ENCODE results near the gene TSHZ1. TPM values are rescaled to one million over a fixed set of nuclear protein-coding genes. Genes with fewer than 3 reads are reported as not detected.

The TSHZ1 gene
- total RNA-seq, 1 experiment from 2014 or later: 7.4 TPM

- intact Hi-C loops (cut with micrococcal nuclease; ENCODE audit: unreplicated experiment): no loop called here
- Histone ChIP-seq H3K4me2 (no peak overlapping the region), H3K36me3 (ENCODE audit: low read depth) (no peaks in the 10 kb centered on the region), H3K27ac (no peak overlapping the region), H3K27me3 (ENCODE audit: insufficient read depth, low read depth) (no peaks in the 10 kb centered on the region), H2AFZ (no peak overlapping the region), H3K9me3 (ENCODE audit: insufficient read depth, low read depth) (no peaks in the 10 kb centered on the region), H3K4me1 (replicated peaks; ENCODE audit: insufficient read depth) (no peaks in the 10 kb centered on the region), H3K79me2 (ENCODE audit: low read depth) (no peaks in the 10 kb centered on the region), H3K4me3 (no peak overlapping the region), H3K9me2 (ENCODE audit: insufficient read depth) (no peaks in the 10 kb centered on the region), H4K20me1 (ENCODE audit: insufficient read depth) (no peaks in the 10 kb centered on the region), H3F3A (ENCODE audit: insufficient read depth, low read depth) (no peaks in the 10 kb centered on the region)
- no peak for DNase-seq
- TF ChIP-seq, protein P1, sequence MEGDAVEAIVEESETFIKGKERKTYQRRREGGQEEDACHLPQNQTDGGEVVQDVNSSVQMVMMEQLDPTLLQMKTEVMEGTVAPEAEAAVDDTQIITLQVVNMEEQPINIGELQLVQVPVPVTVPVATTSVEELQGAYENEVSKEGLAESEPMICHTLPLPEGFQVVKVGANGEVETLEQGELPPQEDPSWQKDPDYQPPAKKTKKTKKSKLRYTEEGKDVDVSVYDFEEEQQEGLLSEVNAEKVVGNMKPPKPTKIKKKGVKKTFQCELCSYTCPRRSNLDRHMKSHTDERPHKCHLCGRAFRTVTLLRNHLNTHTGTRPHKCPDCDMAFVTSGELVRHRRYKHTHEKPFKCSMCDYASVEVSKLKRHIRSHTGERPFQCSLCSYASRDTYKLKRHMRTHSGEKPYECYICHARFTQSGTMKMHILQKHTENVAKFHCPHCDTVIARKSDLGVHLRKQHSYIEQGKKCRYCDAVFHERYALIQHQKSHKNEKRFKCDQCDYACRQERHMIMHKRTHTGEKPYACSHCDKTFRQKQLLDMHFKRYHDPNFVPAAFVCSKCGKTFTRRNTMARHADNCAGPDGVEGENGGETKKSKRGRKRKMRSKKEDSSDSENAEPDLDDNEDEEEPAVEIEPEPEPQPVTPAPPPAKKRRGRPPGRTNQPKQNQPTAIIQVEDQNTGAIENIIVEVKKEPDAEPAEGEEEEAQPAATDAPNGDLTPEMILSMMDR (conservative IDR thresholded peaks at IDR 0.05): no peak
- no peak for TF ChIP-seq EZH2 (IDR thresholded peaks at IDR 0.05; ENCODE audit: low read depth)
- ChIA-PET POLR2A (ENCODE audit: unreplicated experiment) (no interaction called here), CTCF (no interaction called here)
- no TSS peak for BruUV-seq (replicated peaks)
Measured at GRCh38 chr18:75253784-75254183, 43.2 kb downstream of the TSHZ1 start.

DNA sequence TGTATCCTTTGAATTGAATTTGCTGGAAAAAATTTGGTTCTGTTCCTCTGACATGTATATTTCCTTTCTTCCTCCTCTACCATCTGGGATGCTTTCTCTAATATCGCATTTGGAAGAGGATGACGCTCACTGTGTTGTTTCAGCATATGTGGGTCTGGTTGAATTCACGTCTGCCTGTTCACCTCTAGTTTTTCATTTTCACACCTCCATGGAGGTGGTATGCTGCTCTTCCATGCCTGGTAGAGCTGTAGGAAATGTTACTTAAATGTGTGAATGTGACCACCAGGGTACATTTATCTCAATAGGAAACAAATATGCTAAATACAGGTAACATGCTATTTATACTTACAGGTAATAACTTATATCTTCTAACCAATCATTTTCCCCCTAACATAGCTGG is 44.5 kb downstream of the TSHZ1 start:
- Histone ChIP-seq H3K4me2 (no peak overlapping the region), H3K9me2 (ENCODE audit: insufficient read depth) (no peaks in the 10 kb centered on the region), H3K36me3 (ENCODE audit: low read depth) (no peaks in the 10 kb centered on the region), H3K4me1 (replicated peaks; ENCODE audit: insufficient read depth) (no peaks in the 10 kb centered on the region), H3K4me3 (no peak overlapping the region), H4K20me1 (ENCODE audit: insufficient read depth) (no peaks in the 10 kb centered on the region), H3F3A (ENCODE audit: insufficient read depth, low read depth) (no peaks in the 10 kb centered on the region), H3K27me3 (ENCODE audit: insufficient read depth, low read depth) (no peaks in the 10 kb centered on the region), H2AFZ (no peak overlapping the region), H3K79me2 (ENCODE audit: low read depth) (no peaks in the 10 kb centered on the region), H3K27ac (no peak overlapping the region), H3K9me3 (ENCODE audit: insufficient read depth, low read depth) (no peaks in the 10 kb centered on the region)
- CTCF ChIA-PET: no interaction called here
- intact Hi-C loops (cut with micrococcal nuclease; ENCODE audit: unreplicated experiment): no loop called here
- BruUV-seq (replicated peaks): no TSS peak
- TF ChIP-seq, protein P1 (conservative IDR thresholded peaks at IDR 0.05): no peak
- no peak for TF ChIP-seq EZH2 (IDR thresholded peaks at IDR 0.05; ENCODE audit: low read depth)
- no peak for DNase-seq
- POLR2A ChIA-PET (ENCODE audit: unreplicated experiment): no interaction called here

DNA sequence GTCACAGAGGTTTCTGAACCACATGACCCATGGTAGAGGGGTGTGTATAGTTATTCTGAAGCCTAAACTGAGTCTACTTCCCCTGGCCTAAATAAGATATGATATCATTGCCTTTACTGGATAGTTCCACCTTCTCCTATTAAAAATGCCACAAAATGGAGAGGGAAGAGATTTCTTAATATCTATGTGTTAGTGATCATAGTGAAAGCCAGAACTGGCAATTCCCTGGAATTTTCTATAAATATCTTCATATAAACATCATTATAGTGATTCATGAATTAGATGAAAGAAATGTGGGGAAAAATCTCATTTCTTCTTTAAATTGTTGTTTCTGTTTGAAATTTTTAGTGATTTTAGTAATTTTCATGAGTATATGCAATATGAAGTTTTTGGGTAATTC is 45.8 kb downstream of the TSHZ1 start:
- ChIA-PET POLR2A (ENCODE audit: unreplicated experiment) (no interaction called here), CTCF (no interaction called here)
- H3K9me2 ChIP-seq (ENCODE audit: insufficient read depth): no peaks in the 10 kb centered on the region
- BruUV-seq (replicated peaks): no TSS peak
- H4K20me1 ChIP-seq (ENCODE audit: insufficient read depth): no peaks in the 10 kb centered on the region
- TF ChIP-seq, protein P1 (conservative IDR thresholded peaks at IDR 0.05): no peak
- TF ChIP-seq EZH2 (IDR thresholded peaks at IDR 0.05; ENCODE audit: low read depth): no peak
- H3K27ac ChIP-seq: no peak overlapping the region
- no peaks in the 10 kb centered on the region for H3K9me3 ChIP-seq (ENCODE audit: insufficient read depth, low read depth)
- no peak for DNase-seq
- H3K36me3 ChIP-seq (ENCODE audit: low read depth): no peaks in the 10 kb centered on the region
- no peak overlapping the region for H2AFZ ChIP-seq
- no peaks in the 10 kb centered on the region for H3K27me3 ChIP-seq (ENCODE audit: insufficient read depth, low read depth)
- H3K4me2 ChIP-seq: no peak overlapping the region
- H3K79me2 ChIP-seq (ENCODE audit: low read depth): no peaks in the 10 kb centered on the region
- intact Hi-C loops (cut with micrococcal nuclease; ENCODE audit: unreplicated experiment): no loop called here
- no peaks in the 10 kb centered on the region for H3K4me1 ChIP-seq (replicated peaks; ENCODE audit: insufficient read depth)
- no peak overlapping the region for H3K4me3 ChIP-seq
- H3F3A ChIP-seq (ENCODE audit: insufficient read depth, low read depth): no peaks in the 10 kb centered on the region

Data from PC-9 (cell line).